Measurements from ENCODE around the gene ANKRD24. TPM values are rescaled to one million over a fixed set of nuclear protein-coding genes. Genes with fewer than 3 reads are reported as not detected.
"Not testable (repeated sequence)": the region's sequence is repeated elsewhere in the genome, so short reads cannot be mapped to it uniquely, and the experiment has no call there.

Gene ANKRD24
- polyA plus RNA-seq, 1 experiment, result 0.11 TPM

DNA sequence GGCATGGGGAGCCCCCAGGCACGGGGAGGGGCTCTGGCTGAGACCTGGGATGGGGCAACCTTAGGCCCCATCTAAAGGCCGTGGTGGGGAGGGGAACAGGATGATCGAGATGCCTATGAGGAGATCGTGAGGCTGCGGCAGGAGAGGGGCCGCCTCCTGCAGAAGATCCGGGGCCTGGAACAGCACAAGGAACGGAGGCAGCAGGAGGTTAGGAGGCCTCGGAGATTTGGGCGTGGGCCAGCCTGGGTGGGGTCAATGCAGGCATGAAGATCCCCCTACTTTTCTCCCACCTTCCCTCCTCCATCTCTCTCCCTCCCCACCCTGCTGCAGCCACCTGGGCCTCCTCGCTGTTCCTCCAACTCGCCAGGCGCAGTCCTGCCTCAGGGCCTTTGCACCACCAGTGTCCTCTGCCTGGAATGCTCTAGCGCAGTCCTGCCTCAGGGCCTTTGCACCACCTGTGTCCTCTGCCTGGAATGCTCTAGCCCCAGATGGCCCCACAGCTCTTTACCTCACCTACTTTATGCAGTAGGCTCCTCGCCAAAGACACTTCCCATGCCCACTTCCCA, 27.8 kb downstream of the ANKRD24 start:
- ChIA-PET CTCF (interaction anchor here (1.3 kb wide), 1 partner anchor 22 kb away, joined by 4 read pairs; no protein-coding TSS in a partner anchor), POLR2A (no interaction called here)
- H3K27me3 ChIP-seq (ENCODE audit: control insufficient read depth, insufficient read depth, low read length), result peaks cover 3% of the 10 kb centered on the region
- DNase-seq (ENCODE audit: low read depth, low spot score), result no peak
- TF ChIP-seq, protein P1, sequence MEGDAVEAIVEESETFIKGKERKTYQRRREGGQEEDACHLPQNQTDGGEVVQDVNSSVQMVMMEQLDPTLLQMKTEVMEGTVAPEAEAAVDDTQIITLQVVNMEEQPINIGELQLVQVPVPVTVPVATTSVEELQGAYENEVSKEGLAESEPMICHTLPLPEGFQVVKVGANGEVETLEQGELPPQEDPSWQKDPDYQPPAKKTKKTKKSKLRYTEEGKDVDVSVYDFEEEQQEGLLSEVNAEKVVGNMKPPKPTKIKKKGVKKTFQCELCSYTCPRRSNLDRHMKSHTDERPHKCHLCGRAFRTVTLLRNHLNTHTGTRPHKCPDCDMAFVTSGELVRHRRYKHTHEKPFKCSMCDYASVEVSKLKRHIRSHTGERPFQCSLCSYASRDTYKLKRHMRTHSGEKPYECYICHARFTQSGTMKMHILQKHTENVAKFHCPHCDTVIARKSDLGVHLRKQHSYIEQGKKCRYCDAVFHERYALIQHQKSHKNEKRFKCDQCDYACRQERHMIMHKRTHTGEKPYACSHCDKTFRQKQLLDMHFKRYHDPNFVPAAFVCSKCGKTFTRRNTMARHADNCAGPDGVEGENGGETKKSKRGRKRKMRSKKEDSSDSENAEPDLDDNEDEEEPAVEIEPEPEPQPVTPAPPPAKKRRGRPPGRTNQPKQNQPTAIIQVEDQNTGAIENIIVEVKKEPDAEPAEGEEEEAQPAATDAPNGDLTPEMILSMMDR (IDR thresholded peaks at IDR 0.05; ENCODE audit: low read depth, low read length), result no peak
- no peak overlapping the region for H3K27ac ChIP-seq (ENCODE audit: low read depth, low read length)
- no peak overlapping the region for H3K4me3 ChIP-seq (ENCODE audit: low read depth, low read length)
- no peaks in the 10 kb centered on the region; the same call in 1 of the 2 replicates for H3K9me3 ChIP-seq (ENCODE audit: control insufficient read depth, insufficient read depth, low read length)

DNA sequence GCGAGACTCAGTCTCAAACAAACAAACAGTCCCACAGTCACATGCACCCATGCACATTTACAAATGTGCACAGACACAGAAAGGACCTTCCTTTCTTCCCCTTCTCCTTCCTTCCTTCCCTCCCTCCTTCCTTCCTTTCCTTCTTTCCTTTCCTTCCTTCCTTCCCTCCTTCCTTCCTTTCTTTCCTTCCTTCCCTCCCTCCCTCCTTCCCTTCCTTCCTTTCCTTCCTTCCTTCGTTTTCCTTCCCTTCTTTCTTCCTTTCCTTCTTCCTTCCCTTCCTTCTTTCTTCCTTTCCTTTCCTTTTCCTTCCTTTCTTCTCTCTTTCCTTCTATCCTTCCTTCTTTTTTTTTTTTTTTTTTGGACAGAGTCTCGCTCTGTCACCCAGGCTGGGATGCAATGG, 30.6 kb downstream of the ANKRD24 start:
- TF ChIP-seq, protein P1 (IDR thresholded peaks at IDR 0.05; ENCODE audit: low read depth, low read length), result no peak
- POLR2A ChIA-PET, result no interaction called here

DNA sequence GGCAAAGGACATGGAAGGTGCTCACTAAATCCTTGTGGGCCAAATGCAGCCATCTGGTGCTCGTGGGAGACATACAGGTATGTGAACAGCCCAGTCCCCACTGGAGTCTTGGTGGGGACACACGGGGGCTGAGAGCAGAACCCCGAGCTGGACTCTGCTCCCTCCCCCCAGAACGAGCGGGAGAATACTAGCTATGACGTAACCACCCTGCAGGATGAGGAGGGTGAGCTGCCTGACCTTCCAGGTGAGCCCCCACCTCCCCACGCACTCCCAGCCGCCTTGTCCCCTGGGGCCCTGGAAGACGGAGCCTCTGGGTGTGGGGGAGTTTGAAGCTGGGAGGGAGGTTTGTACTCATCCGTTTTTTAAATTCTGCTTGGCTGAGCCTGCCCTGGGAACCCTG, 33.3 kb downstream of the ANKRD24 start:
- POLR2A ChIA-PET, result no interaction called here
- peaks cover 13% of the 10 kb centered on the region; the same call in 1 of the 2 replicates for H3K9me3 ChIP-seq (ENCODE audit: control insufficient read depth, insufficient read depth, low read length)
- H3K4me3 ChIP-seq (ENCODE audit: low read depth, low read length), result no peak overlapping the region
- TF ChIP-seq, protein P1 (IDR thresholded peaks at IDR 0.05; ENCODE audit: low read depth, low read length), result no peak
- DNase-seq (ENCODE audit: low read depth, low spot score), result no peak
- CTCF ChIA-PET, result no interaction called here
- peaks cover 3% of the 10 kb centered on the region for H3K27me3 ChIP-seq (ENCODE audit: control insufficient read depth, insufficient read depth, low read length)
- H3K27ac ChIP-seq (ENCODE audit: low read depth, low read length), result no peak overlapping the region

More for the DNA sequence above, 30.6 kb downstream of the ANKRD24 start:
- CTCF ChIA-PET, result no interaction called here
- H3K27me3 ChIP-seq (ENCODE audit: control insufficient read depth, insufficient read depth, low read length), result peaks cover 3% of the 10 kb centered on the region
- H3K4me3 ChIP-seq (ENCODE audit: low read depth, low read length), result no peak overlapping the region
- no peak for DNase-seq (ENCODE audit: low read depth, low spot score)
- no peak overlapping the region for H3K27ac ChIP-seq (ENCODE audit: low read depth, low read length)
- H3K9me3 ChIP-seq (ENCODE audit: control insufficient read depth, insufficient read depth, low read length), result peaks cover 13% of the 10 kb centered on the region; the same call in 1 of the 2 replicates

DNA sequence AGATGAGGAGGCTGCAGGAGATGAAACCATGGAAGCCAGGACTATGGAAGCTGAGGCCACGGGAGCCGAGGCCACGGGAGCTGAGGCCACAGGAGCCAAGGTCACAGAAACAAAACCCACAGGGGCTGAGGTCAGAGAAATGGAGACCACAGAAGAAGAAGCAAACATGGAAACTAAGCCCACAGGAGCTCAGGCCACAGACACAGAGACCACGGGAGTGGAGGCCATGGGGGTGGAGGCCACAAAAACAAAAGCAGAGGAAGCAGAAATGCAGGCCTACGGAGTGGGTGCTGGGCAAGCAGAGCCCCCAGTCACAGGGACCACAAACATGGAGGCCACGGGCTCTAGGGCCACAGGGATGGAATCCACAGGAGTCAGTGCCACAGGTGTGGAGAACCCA, 34.4 kb downstream of the ANKRD24 start:
- peaks cover 13% of the 10 kb centered on the region; the same call in 1 of the 2 replicates for H3K9me3 ChIP-seq (ENCODE audit: control insufficient read depth, insufficient read depth, low read length)
- H3K27me3 ChIP-seq (ENCODE audit: control insufficient read depth, insufficient read depth, low read length), result peaks cover 3% of the 10 kb centered on the region
- no peak overlapping the region for H3K27ac ChIP-seq (ENCODE audit: low read depth, low read length)
- TF ChIP-seq, protein P1 (IDR thresholded peaks at IDR 0.05; ENCODE audit: low read depth, low read length), result no peak
- CTCF ChIA-PET, result interaction anchor here (0.6 kb wide), 2 partner anchors 229 to 1580 kb away, joined by 4 read pairs; no protein-coding TSS in a partner anchor
- no peak overlapping the region for H3K4me3 ChIP-seq (ENCODE audit: low read depth, low read length)
- no peak for DNase-seq (ENCODE audit: low read depth, low spot score)
- POLR2A ChIA-PET, result no interaction called here

DNA sequence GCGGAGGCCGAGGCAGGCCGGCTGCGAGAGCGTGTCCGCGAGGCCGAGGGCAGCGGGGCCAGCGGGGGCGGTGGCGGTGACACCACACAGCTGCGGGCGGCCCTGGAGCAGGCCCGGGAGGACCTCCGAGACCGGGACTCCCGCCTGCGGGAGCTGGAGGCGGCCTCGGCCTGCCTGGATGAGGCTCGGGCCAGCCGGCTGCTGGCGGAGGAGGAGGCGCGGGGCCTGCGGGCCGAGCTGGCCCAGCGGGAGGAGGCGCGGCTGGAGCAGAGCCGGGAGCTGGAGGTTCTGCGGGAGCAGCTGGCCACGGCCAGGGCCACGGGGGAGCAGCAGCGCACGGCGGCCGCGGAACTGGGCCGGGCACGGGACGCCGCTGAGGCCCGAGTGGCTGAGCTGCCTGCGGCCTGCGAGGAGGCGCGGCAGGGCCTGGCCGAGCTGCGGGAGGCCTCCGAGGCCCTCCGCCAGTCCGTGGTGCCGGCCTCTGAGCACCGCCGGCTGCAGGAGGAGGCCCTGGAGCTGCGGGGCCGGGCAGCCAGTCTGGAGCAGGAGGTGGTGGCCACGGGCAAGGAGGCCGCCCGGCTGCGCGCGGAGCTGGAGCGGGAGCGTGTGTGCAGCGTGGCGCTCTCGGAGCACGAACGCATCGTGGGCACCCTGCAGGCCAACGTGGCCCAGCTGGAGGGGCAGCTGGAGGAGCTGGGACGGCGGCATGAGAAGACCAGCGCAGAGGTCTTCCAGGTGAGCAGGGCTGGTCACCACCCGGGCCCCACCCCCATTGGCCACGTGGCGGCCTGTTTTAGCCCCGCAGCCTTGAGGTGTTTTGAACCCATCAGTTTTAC, 35.2 kb downstream of the ANKRD24 start:
- Histone ChIP-seq H3K4me3 (ENCODE audit: low read depth, low read length) (no peak overlapping the region), H3K27ac (ENCODE audit: low read depth, low read length) (no peak overlapping the region), H3K27me3 (ENCODE audit: control insufficient read depth, insufficient read depth, low read length) (no peaks in the 10 kb centered on the region), H3K9me3 (ENCODE audit: control insufficient read depth, insufficient read depth, low read length) (peaks cover 13% of the 10 kb centered on the region; the same call in 1 of the 2 replicates)
- POLR2A ChIA-PET, result interaction anchor here (0.6 kb wide), 1 partner anchor 650 kb away, joined by 3 read pairs; the partner anchor contains the start of gene PLIN3
- no peak for DNase-seq (ENCODE audit: low read depth, low spot score)
- CTCF ChIA-PET, result interaction anchor here (0.6 kb wide), 2 partner anchors 230 to 1580 kb away, joined by 4 read pairs; no protein-coding TSS in a partner anchor
- TF ChIP-seq, protein P1 (IDR thresholded peaks at IDR 0.05; ENCODE audit: low read depth, low read length), result no peak

DNA sequence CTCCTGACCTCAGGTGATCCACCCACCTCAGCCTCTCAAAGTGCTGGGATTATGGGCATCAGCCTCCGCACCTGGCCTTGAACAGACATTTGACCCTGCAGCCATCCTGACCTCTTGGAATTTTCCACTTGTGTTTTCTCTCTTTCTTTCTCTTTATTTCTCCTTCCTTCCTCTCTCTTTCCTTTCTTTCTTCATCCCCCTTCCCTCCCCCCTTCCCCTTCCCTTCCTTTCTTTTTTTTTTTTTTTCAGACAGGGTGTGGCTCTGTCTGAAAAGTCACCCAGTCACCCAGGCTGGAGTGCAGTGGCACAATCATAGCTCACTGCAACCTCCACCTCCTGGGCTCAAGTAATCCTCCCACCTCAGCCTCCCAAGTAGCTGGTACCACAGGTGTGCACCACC, 36.0 kb downstream of the ANKRD24 start:
- DNase-seq (ENCODE audit: low read depth, low spot score); POLR2A ChIA-PET; H3K27me3 ChIP-seq (ENCODE audit: control insufficient read depth, insufficient read depth, low read length); H3K4me3 ChIP-seq (ENCODE audit: low read depth, low read length); H3K27ac ChIP-seq (ENCODE audit: low read depth, low read length); CTCF ChIA-PET: not testable (repeated sequence)
- peaks cover 13% of the 10 kb centered on the region; the same call in 1 of the 2 replicates for H3K9me3 ChIP-seq (ENCODE audit: control insufficient read depth, insufficient read depth, low read length)
